Measurements from ENCODE around the gene CLIC2.
"Not testable (repeated sequence)": the region's sequence is repeated elsewhere in the genome, so short reads cannot be mapped to it uniquely, and the experiment has no call there.

CLIC2 gene

DNA sequence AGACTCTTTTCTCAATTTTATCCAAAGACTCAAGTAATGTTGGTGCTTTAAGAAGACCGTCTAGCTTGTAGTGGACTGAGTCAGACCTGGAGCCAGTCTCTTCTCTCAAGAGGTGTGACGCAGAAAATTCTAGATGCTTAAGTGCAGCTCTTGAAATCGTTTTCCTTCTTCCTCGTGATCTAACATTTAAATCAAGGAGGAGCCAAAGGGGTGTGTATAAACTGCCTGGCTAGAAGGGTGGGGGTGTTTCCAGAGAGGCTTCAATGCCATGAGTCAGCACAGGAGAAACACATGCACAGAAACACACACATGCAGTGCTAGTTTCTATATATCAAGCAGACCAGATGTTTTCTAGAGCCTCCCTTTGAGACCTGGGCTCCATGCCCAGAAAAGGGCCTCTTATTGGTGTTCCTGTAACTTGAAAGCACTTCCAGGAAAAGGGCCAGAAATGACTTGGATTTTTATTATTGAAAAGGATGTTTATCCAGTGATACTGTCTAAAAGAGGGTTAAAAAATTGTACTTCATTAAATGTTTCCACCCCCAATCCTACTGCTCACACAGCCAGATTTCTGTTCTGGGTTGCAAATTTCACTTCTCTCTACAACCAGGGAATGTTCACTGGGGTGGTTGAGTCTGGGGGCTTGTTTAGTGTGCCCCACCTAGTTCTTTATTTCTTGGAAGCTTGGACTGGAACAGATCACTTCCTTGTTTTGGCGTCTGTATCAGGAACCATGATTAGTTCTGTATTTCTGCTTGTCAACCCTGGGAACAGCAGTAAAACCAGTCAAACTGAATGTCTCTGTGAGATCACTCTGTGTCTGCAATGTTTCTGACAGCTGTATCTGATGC lies at the start of gene CLIC2:
CLIC2 (minus strand) TSS at position 129 of the 851 bp plus-strand sequence. CDS start 187 bp downstream, outside the sequence.
- DNase-seq: peak; percentile 68

DNA sequence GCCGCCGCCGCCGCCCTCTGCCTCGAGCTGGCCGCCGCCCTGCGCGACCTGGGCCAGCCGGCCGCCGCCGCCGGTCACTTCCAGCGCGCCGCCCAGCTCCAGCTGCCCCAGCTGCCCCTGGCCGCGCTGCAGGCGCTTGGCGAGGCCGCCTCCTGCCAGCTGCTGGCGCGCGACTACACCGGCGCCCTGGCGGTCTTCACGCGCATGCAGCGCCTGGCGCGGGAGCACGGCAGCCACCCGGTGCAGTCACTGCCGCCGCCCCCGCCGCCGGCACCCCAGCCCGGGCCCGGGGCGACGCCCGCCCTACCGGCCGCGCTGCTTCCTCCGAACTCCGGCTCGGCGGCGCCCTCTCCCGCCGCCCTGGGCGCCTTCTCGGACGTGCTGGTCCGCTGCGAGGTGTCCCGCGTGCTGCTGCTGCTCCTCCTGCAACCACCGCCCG lies 48.1 kb upstream of the CLIC2 start:
- not testable (repeated sequence) for DNase-seq

DNA sequence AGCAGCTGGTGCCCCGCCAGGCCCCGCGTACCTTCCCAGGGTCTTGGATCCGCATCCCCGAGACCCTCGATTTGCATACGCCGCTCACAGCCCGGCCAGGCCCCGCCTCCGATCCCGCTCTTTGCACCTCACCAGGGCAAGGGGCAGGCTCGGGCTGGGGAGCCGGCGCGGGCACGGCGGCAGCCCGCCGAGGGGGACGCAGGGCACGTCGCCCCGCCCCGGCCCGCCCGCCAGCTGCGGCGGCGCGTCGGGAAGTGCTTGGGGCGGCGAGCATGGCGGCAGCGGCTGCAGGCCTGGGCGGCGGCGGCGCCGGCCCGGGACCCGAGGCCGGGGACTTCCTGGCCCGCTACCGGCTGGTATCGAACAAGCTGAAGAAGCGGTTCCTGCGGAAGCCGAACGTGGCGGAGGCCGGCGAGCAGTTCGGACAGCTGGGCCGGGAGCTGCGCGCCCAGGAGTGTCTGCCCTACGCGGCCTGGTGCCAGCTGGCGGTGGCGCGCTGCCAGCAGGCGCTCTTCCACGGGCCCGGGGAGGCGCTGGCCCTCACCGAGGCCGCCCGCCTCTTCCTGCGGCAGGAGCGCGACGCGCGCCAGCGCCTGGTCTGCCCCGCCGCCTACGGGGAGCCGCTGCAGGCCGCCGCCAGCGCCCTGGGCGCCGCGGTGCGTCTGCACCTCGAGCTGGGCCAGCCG lies 47.6 kb upstream of the CLIC2 start, which contains the start of gene F8A2:
F8A2 (plus strand) TSS at position 253 of the 686 bp plus-strand sequence; CDS start at position 273, 20 bp downstream.
- DNase-seq: not testable (repeated sequence)

DNA sequence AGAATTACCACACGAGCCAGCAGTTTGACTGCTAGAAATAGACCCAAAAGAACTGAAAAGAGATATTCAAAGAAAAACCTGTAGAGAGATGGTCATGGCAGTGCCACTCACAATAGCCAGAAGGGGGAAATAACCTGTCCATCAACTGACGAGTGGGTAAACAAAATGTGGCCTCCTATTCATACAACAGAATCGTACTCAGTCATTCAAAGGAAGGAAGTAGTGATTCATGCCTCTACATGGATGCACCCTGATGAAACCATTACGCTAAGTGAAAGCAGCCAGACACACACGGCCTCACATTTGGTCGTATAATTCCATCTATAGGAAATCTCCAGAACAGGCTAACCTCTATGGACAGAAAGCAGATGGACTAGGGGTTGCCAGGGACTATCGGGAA lies 45.4 kb upstream of the CLIC2 start:
- not testable (repeated sequence) for DNase-seq

DNA sequence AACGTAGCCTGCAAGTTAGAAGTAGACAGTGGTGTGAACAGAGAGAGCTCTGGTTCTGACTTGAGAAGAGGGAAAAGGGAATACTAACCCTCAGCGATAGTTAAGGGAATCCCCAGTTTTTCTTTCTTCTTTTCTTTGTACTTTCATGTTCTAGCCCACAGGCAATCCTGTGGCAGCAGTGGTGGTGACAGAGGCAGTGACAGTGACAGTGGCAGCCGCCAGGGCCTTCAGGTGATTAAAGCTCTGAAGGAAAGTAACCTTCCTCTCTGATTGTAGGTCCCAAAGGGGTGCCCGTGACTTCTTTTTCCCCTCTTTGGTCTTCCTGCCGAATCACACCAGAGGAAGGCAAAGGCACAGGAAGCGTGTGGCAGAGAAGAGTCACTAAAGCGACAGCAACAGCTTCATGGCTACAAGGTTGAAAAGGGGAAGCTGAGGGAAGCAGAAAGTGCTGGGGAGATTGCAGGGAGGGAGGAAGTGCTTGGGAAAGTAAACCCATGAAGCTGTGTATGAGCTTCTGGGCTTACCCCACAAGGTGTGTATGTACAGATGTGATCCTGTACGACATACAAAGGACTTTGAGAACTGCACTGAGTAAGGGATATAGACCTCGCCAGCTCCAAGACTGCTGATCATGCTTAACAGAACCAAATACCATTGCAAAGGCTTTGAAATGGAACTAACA lies 39.5 kb upstream of the CLIC2 start:
- DNase-seq: not testable (repeated sequence)

DNA sequence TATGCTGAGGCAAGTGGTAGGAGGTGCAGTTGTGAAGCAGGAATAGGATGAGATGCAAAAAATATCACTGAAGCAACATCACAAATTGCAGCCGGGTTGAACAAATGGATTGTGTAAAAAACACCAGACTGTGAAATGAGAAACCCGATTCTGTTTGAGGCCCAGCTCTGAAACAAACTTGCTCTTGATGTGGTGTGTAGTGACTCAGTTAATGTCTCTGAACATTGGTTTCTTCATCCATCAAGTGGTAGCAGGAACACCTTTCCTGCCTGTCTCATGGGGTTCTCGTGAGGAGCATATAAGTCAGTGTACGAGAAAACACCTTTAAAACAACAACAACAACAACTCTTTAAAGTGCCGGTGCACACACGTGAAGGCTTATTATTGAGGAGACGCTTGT lies 29.3 kb upstream of the CLIC2 start:
- DNase-seq: not testable (repeated sequence)

DNA sequence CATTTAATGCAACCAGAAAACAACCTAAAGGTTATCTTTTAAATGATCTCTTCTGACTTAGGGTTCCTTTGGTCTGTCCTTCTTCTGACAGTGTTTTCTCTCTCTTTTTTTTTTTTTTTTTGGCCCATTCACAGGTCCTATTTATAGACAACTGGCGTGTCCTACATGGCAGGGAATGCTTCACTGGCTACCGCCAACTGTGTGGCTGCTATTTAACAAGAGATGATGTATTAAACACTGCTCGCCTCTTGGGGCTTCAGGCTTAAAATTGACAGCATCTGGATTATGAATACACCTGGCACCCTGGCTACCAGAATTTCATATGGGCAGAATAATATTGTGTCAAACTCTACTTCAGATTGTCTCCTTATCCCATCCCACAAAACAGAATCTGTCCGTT lies 15.0 kb upstream of the CLIC2 start:
- not testable (repeated sequence) for DNase-seq

DNA sequence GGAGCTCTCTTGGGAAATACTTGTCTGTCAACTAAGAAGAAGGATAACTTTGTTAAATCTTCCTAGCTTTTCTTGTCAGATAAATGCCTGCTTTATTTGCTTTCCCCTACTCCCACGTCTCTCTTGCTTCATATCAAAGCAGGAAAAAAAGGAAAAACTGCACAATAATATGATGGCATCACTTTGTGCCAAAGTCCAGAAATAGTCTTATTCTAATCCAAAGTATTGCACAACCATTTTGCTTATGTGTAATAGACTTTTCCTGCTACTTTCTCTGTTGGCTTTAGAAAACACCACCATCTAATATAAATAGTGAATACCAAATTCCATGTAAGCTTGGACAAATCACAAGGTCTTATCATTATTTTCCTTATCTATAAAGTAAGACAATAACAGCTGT lies 11.3 kb upstream of the CLIC2 start:
- not testable (repeated sequence) for DNase-seq

DNA sequence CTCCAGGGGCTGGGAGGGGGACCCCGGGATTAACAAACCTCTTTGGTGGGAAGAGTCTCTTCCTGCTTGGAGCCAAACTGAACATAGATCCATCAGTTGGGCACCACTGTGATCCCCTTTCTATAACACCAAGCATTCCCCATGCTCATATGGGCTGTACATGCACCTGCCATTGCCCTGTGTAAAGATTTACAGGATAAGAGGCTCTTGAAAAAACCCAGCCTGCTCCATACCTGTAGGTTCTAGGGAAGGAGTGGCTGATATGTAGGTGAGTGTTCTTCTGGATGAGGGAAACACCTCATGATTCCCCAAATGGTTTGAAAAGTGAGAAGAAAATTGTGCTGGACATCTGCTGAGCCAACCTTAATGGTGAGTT lies 911 bp upstream of the CLIC2 start:
- not testable (repeated sequence) for DNase-seq

DNA sequence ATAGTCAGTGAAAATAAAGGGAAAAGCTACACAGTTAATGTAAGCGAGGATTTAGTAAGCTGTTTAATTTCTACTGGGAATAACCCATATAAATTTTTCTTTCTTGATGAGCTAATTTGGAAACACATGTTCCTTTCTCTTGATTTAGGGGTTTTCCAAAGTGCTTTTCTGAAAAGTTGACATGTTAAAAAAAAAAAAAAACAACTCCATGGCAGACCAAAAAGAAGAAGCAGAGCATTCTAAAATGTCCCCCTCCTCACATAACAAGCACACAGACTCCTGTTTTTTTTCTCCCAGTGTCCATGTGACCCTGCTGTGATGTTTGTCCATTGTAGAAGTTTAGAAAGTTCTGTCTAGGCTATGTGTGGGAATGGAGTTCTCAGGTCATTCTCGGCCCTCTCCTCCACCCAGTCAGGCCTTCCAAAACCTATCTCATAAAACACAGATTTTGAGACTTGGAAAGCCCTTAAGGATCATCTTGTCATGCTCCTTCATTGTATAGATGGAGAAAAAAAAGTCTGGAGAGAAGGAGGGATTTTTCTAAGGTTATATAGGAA lies 792 bp downstream of the CLIC2 start:
- DNase-seq: no peak

DNA sequence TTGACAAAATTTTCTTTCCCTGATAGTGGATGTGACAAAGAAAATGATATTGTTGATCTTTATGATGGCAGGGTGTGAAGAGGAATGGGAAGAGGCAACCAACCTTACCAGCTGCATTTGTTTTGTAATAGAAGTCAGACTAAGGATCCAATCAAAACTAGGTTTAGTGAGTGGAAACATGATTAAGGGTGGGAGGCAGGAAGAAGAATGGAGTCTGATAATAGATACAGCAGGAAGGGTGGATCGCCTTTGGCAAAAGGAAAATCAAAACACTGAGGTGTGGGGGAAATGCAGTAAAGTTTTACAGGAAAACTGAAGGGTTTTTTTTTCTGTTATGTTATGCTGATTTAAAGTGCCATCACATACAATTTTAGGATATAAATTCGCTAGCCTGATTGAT lies 3.4 kb downstream of the CLIC2 start:
- DNase-seq: no peak

DNA sequence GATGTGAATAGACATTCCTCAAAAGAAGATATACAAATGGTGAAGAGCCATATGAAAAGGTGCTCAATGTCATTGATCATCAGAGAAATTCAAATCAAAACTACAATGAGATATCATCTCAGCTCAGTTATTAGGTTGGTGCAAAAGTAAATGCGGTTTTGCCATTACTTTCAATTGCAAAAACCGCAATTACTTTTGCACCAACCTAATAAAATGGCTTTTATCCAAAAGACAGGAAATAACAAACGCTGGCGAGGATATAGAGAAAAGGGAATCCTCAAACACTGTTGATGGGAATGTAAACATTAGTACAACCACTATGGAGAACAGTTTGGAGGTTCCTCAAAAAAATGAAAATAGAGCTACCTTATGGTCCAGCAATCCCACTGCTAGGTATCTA lies 5.1 kb downstream of the CLIC2 start:
- no peak for DNase-seq

DNA sequence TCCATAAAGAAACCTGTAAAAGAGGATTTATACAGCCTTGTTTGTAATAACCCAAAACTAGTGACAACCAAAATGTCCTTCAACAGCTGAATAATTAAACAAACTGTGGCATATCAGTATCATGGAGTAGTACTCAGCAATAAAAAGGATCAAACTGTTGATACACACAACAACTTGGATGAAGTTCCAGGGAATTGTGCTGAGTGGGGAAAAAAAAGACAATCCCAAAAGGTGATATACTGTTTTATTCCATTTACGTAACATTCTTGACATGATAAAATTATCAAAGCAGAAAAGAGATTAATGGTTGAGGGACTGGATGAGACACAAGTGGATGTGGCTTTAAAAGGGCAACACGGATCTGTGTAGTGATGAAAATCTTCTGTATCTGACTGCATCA lies 7.8 kb downstream of the CLIC2 start:
- DNase-seq: no peak

DNA sequence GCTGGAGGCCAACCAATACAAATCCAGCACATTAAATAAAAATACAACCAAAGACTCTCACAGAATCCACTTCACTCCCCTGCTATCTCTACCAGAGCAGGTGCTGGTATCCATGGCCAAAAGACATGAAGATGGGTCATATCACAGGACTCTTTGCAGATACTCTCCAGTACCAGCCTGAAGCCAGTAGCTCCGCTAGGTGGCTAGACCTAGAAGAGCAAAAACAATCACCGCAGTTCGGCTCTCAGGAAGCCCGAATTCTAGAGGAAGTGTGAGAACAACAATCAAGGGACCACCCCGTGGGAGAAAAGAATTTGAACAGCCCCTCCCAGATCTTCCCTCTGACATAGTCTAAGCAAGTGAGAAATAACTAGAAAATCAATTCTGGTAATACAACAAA lies 20.2 kb downstream of the CLIC2 start:
- no peak for DNase-seq

DNA sequence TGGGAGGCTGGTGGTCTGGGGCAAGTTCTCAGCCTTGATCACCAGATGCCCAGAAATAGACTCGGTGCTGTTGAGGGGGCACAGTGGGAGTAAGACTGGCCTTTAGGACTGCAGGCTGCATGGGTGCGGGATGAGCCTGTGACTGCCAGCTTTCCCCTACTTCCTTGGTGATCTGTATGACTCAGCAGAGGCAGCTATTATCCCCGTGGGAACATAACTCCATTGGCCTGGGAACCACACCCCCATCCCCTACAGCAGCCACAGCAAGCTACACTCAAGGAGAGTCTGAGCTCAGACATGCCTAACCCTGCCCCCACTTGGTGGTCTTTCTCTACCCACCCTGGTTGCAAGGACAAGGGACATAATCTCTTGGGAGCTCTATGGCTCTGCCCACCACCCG lies 20.6 kb downstream of the CLIC2 start:
- no peak for DNase-seq

DNA sequence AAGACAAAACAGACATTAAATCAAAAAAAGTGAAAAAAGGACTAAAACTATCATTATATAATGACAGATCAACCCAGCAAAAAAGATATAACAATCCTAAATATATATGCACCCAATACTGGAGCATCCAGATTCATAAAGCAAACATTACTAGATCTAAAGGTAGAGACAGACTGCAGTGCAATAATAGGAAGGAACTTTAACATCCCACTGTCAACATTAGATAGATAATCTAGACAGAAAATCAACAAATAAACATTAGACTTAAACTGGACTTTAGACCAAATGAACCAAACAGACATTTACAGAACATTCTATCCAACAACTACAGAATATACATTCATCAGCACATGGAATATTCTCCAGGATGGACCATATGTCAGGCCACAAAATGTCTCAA lies 40.6 kb downstream of the CLIC2 start:
- DNase-seq: no peak

DNA sequence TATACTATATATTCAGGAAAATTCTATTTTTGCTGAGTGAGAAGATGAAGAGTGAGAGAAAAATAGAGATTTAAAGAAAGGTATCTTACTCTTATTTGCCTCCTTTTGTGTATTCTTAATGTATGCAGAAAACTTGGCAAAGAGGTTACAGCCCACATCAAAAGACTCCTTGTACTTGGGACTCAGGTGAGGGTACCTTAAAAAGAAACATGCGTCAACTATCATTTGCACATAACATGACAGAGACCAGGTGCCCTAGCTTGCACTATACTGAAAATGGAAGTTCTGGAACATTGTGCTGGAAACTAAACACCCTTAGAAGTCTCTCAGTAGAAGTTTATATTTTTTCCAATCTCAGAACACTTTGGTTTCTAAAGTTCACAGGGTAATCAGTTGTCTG lies 54.5 kb downstream of the CLIC2 start:
- no peak for DNase-seq

DNA sequence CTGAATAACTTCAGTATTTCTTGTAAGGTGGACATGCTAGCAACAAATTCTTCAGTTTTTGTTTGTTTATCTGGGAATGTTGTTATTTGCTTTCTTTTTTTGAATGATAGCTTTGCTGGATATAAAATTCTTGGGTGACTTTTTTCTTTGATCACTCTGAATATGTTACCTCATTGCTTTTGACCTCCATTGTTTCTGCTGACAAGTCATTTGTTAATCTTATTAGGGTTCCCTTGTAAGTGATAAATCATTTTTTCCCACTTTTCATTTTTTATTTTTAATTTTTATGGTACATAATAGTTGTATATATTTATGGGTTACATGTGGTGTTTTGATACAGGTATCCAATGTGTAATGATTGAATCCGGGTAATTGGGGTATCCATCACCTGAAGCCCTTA lies 63.4 kb downstream of the CLIC2 start:
- no peak for DNase-seq

DNA sequence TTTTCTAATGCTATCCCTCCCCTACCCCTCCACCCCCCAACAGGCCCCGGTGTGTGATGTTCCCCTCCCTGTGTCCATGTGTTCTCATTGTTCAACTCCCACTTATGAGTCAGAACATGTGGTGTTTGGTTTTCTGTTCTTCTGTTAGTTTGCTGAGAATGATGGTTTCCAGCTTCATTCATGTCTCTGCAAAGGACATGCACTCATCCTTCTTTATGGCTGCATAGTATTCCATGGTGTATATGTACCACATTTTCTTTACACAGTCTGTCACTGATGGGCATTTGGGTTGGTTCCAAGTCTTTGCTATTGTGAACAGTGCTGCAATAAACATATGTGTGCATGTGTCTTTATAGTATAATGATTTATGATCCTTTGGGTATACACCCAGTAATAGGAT lies 66.4 kb downstream of the CLIC2 start:
- not testable (repeated sequence) for DNase-seq

DNA sequence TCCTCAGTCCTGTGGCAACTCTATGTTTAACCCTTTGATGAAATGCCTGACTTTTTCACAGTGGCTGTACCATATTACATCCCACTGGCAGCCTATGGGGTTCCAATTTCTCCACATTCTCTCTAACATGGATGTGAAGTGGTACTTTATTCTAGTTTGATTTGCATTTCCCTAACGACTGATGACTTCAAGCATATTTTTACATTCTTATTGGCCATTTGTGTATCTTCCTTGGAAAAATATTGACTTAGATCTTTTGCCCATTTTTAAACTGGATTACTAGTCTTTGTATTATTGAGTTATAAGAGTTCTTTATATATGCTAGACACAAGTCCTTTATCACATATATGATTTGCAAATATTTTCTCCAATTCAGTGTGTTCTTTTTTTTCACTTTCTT lies 68.0 kb downstream of the CLIC2 start:
- DNase-seq: no peak

DNA sequence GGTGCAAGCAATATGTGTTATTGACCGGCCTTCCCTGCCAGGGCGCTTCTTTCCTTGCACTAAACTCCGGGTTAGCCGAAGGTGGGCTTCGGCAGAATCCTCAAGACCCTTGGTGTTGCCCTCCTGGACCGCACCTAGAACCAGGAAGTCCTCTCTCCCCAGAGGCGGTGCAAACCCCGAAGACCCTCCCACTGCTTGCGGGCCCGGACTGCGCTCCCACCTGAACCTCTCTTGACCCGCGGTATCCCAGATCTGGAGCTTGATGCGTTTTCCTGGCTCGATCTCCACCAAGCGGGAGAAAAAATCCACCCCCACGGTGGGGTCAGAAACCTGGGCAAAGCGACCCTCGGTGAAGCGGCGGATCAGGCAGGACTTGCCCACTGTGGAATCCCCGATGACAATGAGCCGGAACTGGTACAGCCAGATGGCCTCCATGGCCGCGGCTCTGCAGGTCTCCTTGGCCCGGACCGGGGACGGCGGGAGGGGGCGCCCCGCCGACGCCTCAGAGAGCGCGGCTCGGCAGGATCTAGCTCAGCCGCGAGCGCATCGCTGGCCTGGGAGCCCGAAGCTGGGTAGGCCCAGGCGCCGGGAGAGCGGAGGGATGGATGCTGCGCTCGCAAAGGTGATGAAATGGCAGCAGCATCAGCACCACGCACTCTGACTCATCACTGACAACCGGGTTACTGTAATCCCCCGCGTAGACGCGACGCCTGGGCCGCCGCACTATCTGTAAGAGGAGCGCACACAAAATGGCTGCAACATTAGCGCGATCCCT lies 70.4 kb downstream of the CLIC2 start, which contains the start of gene RAB39B:
RAB39B (minus strand) TSS at position 638 of the 775 bp plus-strand sequence; CDS start at position 435, 203 bp downstream.
- peak; percentile 88 for DNase-seq

Measured in NCI-H1105 treated with DMSO at 0.1 percent for 48 hours (cell line).